Mesothelial cell of epicardium (in vitro differentiated cells): ENCODE results near the gene DZANK1. TPM values are rescaled to one million over a fixed set of nuclear protein-coding genes. Genes with fewer than 3 reads are reported as not detected.

Experiments used
- DNase-seq, 2 experiments: peaks; one replicate each; pipeline ENCODE4 v3.0.0; 2021; ENCODE audit warnings: low spot score in 2 of 2; ENCODE audit not compliant: unreplicated experiment in 2 of 2
- H3K27ac Mint-ChIP-seq: 2 replicates; pipeline ENCODE4 v1.8.0; 2021; ENCODE audit warnings: mixed read lengths
- H3K27me3 Mint-ChIP-seq: 2 replicates; pipeline ENCODE4 v1.8.0; 2021; ENCODE audit warnings: low read depth, mixed read lengths
- H3K36me3 Mint-ChIP-seq: 2 replicates; pipeline ENCODE4 v1.8.0; 2021; ENCODE audit warnings: mixed read lengths
- H3K4me1 Mint-ChIP-seq: 2 replicates; pipeline ENCODE4 v1.8.0; 2021; ENCODE audit warnings: mixed read lengths
- H3K4me3 Mint-ChIP-seq: 2 replicates; pipeline ENCODE4 v1.8.0; 2021; ENCODE audit warnings: mild to moderate bottlenecking, moderate library complexity, mixed read lengths
- H3K9me3 Mint-ChIP-seq: 2 replicates; pipeline ENCODE4 v1.8.0; 2021; ENCODE audit warnings: mixed read lengths
- total RNA-seq: library from RNA; stranded (reverse); gene quantifications from 3 replicates; pipeline ENCODE4 v1.2.1, GENCODE V29; 2021
- TF ChIP-seq, protein P1 (sequence below): fragments of 200-600 bp; sonication (generic); IDR thresholded peaks from one replicate; pipeline ENCODE4 v1.5.0; 2021; ENCODE audit warnings: antibody characterized with exemption; ENCODE audit not compliant: unreplicated experiment

DZANK1 gene
- total RNA-seq, 1 donor from 2014 or later, result 7.2 TPM

DNA sequence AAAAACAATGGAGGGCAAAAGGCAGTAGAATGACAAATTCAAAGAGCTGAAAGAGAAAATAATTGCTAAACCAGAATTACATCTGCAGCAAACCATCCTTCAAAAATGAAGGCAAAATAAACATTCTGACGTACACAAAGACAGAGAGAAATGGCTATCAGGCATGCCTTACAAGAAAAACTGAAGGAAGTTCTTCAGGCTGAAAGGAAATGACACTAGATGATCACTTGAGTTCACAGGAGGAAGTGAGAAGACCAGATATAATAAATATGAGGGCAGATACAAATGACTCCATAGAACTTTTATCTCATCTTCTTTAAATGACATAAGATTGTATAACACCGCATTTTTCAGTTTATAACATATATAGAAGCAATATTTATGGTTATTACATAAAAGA is 30.0 kb downstream of the DZANK1 start:
- Mint-ChIP-seq H3K36me3 (peaks cover 2% of the 10 kb centered on the region), H3K27ac (no peak overlapping the region), H3K4me3 (no peak overlapping the region), H3K4me1 (no peaks in the 10 kb centered on the region), H3K9me3 (peaks cover 4% of the 10 kb centered on the region), H3K27me3 (no peaks in the 10 kb centered on the region)
- DNase-seq, result no peak
- TF ChIP-seq, protein P1, sequence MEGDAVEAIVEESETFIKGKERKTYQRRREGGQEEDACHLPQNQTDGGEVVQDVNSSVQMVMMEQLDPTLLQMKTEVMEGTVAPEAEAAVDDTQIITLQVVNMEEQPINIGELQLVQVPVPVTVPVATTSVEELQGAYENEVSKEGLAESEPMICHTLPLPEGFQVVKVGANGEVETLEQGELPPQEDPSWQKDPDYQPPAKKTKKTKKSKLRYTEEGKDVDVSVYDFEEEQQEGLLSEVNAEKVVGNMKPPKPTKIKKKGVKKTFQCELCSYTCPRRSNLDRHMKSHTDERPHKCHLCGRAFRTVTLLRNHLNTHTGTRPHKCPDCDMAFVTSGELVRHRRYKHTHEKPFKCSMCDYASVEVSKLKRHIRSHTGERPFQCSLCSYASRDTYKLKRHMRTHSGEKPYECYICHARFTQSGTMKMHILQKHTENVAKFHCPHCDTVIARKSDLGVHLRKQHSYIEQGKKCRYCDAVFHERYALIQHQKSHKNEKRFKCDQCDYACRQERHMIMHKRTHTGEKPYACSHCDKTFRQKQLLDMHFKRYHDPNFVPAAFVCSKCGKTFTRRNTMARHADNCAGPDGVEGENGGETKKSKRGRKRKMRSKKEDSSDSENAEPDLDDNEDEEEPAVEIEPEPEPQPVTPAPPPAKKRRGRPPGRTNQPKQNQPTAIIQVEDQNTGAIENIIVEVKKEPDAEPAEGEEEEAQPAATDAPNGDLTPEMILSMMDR, result no peak

DNA sequence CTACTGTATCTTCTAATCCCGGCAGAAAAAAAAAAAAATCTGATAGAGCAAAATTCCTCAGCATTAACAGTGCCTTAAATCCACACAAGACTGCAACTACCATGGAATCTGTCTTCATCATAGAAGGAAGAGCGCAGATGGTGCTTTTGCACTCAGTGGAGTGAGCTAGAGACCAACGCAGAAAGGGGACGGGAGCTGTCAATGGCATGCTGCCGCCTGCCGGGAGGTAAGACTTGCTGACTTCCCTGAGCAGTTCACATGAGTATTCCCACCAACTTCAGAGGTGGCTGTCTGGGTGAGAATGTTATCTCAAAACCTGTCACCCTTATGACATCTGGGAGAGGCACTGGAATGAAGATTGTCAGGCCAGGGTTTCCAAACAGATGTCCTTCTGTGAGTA is 35.6 kb downstream of the DZANK1 start:
- no peak for DNase-seq
- no peaks in the 10 kb centered on the region for H3K9me3 Mint-ChIP-seq
- no peak overlapping the region for H3K4me3 Mint-ChIP-seq
- TF ChIP-seq, protein P1, result no peak
- H3K36me3 Mint-ChIP-seq, result no peaks in the 10 kb centered on the region
- no peaks in the 10 kb centered on the region for H3K27me3 Mint-ChIP-seq
- H3K4me1 Mint-ChIP-seq, result peaks cover 9% of the 10 kb centered on the region
- no peak overlapping the region for H3K27ac Mint-ChIP-seq

- Mint-ChIP-seq H3K27me3 (no peaks in the 10 kb centered on the region), H3K4me3 (no peak overlapping the region), H3K27ac (no peak overlapping the region), H3K36me3 (no peaks in the 10 kb centered on the region), H3K9me3 (no peaks in the 10 kb centered on the region), H3K4me1 (peaks cover 9% of the 10 kb centered on the region)
- TF ChIP-seq, protein P1, result no peak
- no peak for DNase-seq
Measured at GRCh38 chr20:18430172-18430826, 36.5 kb downstream of the DZANK1 start.

- TF ChIP-seq, protein P1, result no peak
- Mint-ChIP-seq H3K27me3 (no peaks in the 10 kb centered on the region), H3K4me1 (peaks cover 9% of the 10 kb centered on the region), H3K36me3 (no peaks in the 10 kb centered on the region), H3K4me3 (no peak overlapping the region), H3K9me3 (no peaks in the 10 kb centered on the region), H3K27ac (no peak overlapping the region)
- no peak for DNase-seq
Measured at GRCh38 chr20:18428490-18429173, 38.2 kb downstream of the DZANK1 start.

DNA sequence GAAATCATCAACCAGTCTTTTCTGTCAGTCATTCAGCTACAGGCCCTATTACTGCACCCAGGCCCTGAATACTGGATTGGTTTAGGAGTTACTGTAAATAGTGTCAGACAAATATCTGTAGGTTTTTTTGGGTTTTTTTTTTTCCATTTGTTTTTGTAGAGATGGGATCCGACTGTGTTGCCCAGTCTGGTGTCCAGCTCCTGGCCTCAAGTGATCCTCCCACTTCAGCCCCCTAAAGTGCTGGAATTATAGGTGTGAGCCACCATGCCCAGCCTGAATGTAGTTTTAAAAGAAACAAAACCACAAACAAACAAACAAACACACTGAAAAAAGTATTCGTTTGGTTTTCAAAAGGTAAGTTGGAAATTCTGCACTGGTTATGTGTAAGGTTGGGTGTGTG is 39.6 kb downstream of the DZANK1 start:
- DNase-seq, result no peak
- H3K9me3 Mint-ChIP-seq, result no peaks in the 10 kb centered on the region
- no peaks in the 10 kb centered on the region for H3K27me3 Mint-ChIP-seq
- no peak overlapping the region for H3K4me3 Mint-ChIP-seq
- H3K36me3 Mint-ChIP-seq, result no peaks in the 10 kb centered on the region
- TF ChIP-seq, protein P1, result no peak
- H3K4me1 Mint-ChIP-seq, result peaks cover 9% of the 10 kb centered on the region
- no peak overlapping the region for H3K27ac Mint-ChIP-seq
